AG04450 (cell line): Measurements from ENCODE around the gene ARHGAP23. TPM values are rescaled to one million over a fixed set of nuclear protein-coding genes. Genes with fewer than 3 reads are reported as not detected.
A peak's percentile ranks its signal among the peaks of the same experiment; 100 is the strongest.

Experiments
- CTCF ChIA-PET: fragments of 300-600, 350-600 bp; formaldehyde crosslinking; extraction: SDS; loops from one replicate; lab custom pipeline; 2022; ENCODE audit warnings: antibody characterized with exemption, inconsistent platforms; lab: Charles Lee
- POLR2A ChIA-PET: fragments of 350-600 bp; formaldehyde crosslinking; extraction: SDS; loops from one replicate; lab custom pipeline; 2021; ENCODE audit warnings: antibody characterized with exemption, inconsistent platforms; lab: Yijun Ruan, JAX
- DNase-seq: peaks from one replicate; pipeline ENCODE4 v3.0.0-alpha.2; 2011; ENCODE audit warnings: low read depth, low spot score
- H3K27ac ChIP-seq: one replicate; pipeline ENCODE4 v1.5.1; 2012; ENCODE audit warnings: low read depth, low read length, control low read depth
- H3K27me3 ChIP-seq: one replicate; pipeline ENCODE4 v1.6.0; 2012; ENCODE audit warnings: low read length; ENCODE audit not compliant: control insufficient read depth, insufficient read depth
- H3K4me3 ChIP-seq: 2 replicates; pipeline ENCODE4 v1.5.1; 2011; ENCODE audit warnings: mild to moderate bottlenecking, low read depth, low read length, control low read depth
- H3K9me3 ChIP-seq: 2 replicates; pipeline ENCODE4 v1.5.1; 2012; ENCODE audit warnings: low read length; ENCODE audit not compliant: control insufficient read depth, insufficient read depth
- CTCF ChIP-seq: IDR thresholded peaks from 2 replicates; pipeline ENCODE4 v1.5.1; 2011; ENCODE audit warnings: low read depth, low read length, control low read depth, inconsistent platforms
- polyA plus RNA-seq: library from polyadenylated mRNA; depleted of rRNA; stranded (reverse); fragments of >200 nt; gene quantifications from 2 replicates; pipeline ENCODE4 v1.2.3, GENCODE V29; 2011

The ARHGAP23 gene
- polyA plus RNA-seq, 1 experiment = 14.1 TPM

- TF ChIP-seq CTCF = peak; percentile 87
- CTCF ChIA-PET = interaction anchor here (0.6 to 2.6 kb wide), 13 partner anchors 13 to 675 kb away, joined by 3 to 14 read pairs (median 5); no protein-coding TSS in a partner anchor
- no peak overlapping the region for H3K4me3 ChIP-seq
- POLR2A ChIA-PET = interaction anchor here (0.8 to 1.0 kb wide), 4 partner anchors 51 to 85 kb away, joined by 3 to 4 read pairs (median 4); no protein-coding TSS in a partner anchor
- H3K27me3 ChIP-seq = no peaks in the 10 kb centered on the region
- no peaks in the 10 kb centered on the region; the same call in 1 of the 2 replicates for H3K9me3 ChIP-seq
- peak; percentile 83 for DNase-seq
- H3K27ac ChIP-seq = peak overlapping the region; percentile 31
These were observed 80.9 kb downstream of the ARHGAP23 start for GRCh38 chr17:38508954-38509771.

GRCh38 chr17:38509772-38510420 lies 81.6 kb downstream of the ARHGAP23 start:
- Histone ChIP-seq H3K27ac (peak overlapping the region; percentile 31), H3K4me3 (no peak overlapping the region), H3K27me3 (no peaks in the 10 kb centered on the region), H3K9me3 (no peaks in the 10 kb centered on the region; the same call in 1 of the 2 replicates)
- CTCF ChIA-PET = interaction anchor here (0.6 to 2.6 kb wide), 14 partner anchors 14 to 674 kb away, joined by 3 to 14 read pairs (median 5); no protein-coding TSS in a partner anchor
- TF ChIP-seq CTCF = no peak
- no peak for DNase-seq
- POLR2A ChIA-PET = interaction anchor here (0.8 to 1.0 kb wide), 5 partner anchors 52 to 86 kb away, joined by 3 to 4 read pairs (median 3); no protein-coding TSS in a partner anchor

- no peaks in the 10 kb centered on the region for H3K27me3 ChIP-seq
- POLR2A ChIA-PET = interaction anchor here (1.0 kb wide), 1 partner anchor 59 kb away, joined by 3 read pairs; no protein-coding TSS in a partner anchor
- CTCF ChIA-PET = interaction anchor here (0.7 to 1.0 kb wide), 3 partner anchors 18 to 158 kb away, joined by 3 to 6 read pairs (median 3); no protein-coding TSS in a partner anchor
- no peak overlapping the region for H3K27ac ChIP-seq
- TF ChIP-seq CTCF = no peak
- no peaks in the 10 kb centered on the region; the same call in 1 of the 2 replicates for H3K9me3 ChIP-seq
- no peak overlapping the region for H3K4me3 ChIP-seq
- no peak for DNase-seq
These were observed 82.3 kb downstream of the ARHGAP23 start for GRCh38 chr17:38510421-38511149.

GRCh38 chr17:38511150-38512108 lies 83.2 kb downstream of the ARHGAP23 start:
- POLR2A ChIA-PET = no interaction called here
- CTCF ChIA-PET = interaction anchor here (0.7 to 2.4 kb wide), 4 partner anchors 19 to 158 kb away, joined by 3 to 12 read pairs (median 4); no protein-coding TSS in a partner anchor

More at GRCh38 chr17:38511150-38512108, 83.2 kb downstream of the ARHGAP23 start:
- Histone ChIP-seq H3K9me3 (no peaks in the 10 kb centered on the region; the same call in 1 of the 2 replicates), H3K4me3 (no peak overlapping the region), H3K27me3 (no peaks in the 10 kb centered on the region), H3K27ac (peak overlapping the region; percentile 31)
- no peak for DNase-seq
- no peak for TF ChIP-seq CTCF
